IPS-20b (cell line): ENCODE results near the gene TRIM15.

Experiments used
- H3K27ac ChIP-seq: one replicate; pipeline ENCODE4 v1.5.1; 2013; ENCODE audit warnings: low read length
- H3K27me3 ChIP-seq: 2 replicates; pipeline ENCODE4 v1.6.1; 2013; ENCODE audit warnings: mild to moderate bottlenecking, low read length, inconsistent platforms; ENCODE audit not compliant: insufficient read depth
- H3K36me3 ChIP-seq: 2 replicates; pipeline ENCODE4 v1.6.1; 2013; ENCODE audit warnings: low read depth, mild to moderate bottlenecking, inconsistent platforms, low read length, moderate library complexity; ENCODE audit not compliant: insufficient read depth
- H3K4me1 ChIP-seq: 2 replicates; pipeline ENCODE4 v1.6.1; 2013; ENCODE audit warnings: mild to moderate bottlenecking, control low read depth, inconsistent platforms, low read length, moderate library complexity; ENCODE audit not compliant: insufficient read depth
- H3K4me3 ChIP-seq: 2 replicates; pipeline ENCODE4 v1.5.1; 2013; ENCODE audit warnings: mild to moderate bottlenecking, low read length, inconsistent platforms
- H3K9ac ChIP-seq: 2 replicates; pipeline ENCODE4 v1.6.1; 2013; ENCODE audit warnings: low read depth, mild to moderate bottlenecking, inconsistent platforms, low read length, moderate library complexity
- H3K9me3 ChIP-seq: 2 replicates; pipeline ENCODE4 v1.6.1; 2013; ENCODE audit warnings: mild to moderate bottlenecking, low read depth, low read length, inconsistent platforms; ENCODE audit not compliant: insufficient read depth

Gene TRIM15

DNA sequence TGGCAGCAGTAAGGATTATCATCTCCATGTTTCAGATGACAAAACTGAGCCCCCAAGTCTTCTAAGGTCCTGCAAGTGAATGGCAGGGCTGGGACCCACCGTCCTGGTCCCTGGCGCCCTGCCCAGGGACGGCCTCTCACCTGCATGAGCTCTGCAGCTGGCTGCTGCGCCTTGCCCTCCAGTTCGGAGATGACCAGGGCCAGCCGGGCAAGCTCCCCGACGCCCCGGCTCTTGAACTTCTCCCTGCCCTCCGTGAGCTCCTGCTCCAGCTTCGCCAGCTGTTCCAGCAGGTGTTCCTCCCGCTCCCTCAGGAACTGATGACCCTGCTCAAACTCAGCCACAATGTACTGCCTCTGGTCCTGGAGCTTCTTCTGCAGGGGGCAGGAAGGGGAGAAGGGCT, 33.0 kb downstream of the TRIM15 start:
- Histone ChIP-seq H3K27ac (no peak overlapping the region), H3K36me3 (peaks cover 74% of the 10 kb centered on the region), H3K4me3 (no peak overlapping the region), H3K4me1 (peaks cover 6% of the 10 kb centered on the region; the same call in 1 of the 2 replicates), H3K27me3 (no peaks in the 10 kb centered on the region), H3K9me3 (no peaks in the 10 kb centered on the region), H3K9ac (no peak overlapping the region)

DNA sequence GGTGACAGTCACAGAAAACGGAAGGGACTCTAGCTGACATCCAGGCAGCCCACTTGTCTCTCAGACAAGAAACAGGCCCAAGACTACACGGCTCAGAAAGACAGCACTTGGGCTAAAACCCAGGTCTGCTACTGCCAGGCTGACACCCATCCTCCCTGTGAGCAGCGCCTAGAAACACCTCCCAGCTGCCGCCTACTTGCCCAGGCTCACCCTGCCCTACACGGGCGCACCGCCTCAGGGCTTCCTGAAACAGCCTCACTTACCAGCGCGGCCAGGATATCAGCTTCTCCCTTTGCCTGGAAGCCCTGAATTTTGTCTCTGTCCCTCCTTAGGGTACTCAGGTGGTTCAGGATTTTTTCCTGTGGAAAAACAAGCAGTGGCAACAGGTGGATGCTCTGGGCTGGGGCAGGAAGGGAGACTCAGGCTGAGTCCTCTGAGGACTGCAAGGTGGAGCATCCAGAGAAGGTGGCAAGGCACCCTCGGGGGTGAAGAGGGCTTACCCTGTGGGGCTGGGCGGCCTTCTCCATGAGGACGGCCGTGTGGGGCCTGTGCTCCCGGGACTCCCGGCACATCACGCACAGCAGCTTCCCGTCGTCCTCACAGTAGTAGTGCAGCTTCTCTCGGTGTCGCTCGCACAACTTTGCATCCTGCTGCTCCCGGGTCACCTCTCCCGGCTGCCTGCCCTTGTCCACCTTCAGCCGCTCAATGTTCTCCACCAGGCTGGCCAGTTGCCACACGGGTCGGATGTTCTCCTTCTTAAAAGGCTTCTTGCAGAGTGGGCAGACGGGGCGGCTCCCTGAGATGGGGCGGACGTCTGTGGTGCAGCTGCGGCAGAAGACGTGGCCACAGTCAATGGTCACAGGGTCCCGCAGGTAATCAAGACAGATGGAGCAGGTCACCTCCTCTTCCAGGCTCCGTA, 35.1 kb downstream of the TRIM15 start:
- H3K9me3 ChIP-seq, result no peaks in the 10 kb centered on the region
- no peaks in the 10 kb centered on the region for H3K27me3 ChIP-seq
- peaks cover 16% of the 10 kb centered on the region for H3K4me1 ChIP-seq
- H3K36me3 ChIP-seq, result peaks cover 65% of the 10 kb centered on the region
- H3K9ac ChIP-seq, result no peak overlapping the region
- no peak overlapping the region for H3K4me3 ChIP-seq
- H3K27ac ChIP-seq, result no peak overlapping the region

DNA sequence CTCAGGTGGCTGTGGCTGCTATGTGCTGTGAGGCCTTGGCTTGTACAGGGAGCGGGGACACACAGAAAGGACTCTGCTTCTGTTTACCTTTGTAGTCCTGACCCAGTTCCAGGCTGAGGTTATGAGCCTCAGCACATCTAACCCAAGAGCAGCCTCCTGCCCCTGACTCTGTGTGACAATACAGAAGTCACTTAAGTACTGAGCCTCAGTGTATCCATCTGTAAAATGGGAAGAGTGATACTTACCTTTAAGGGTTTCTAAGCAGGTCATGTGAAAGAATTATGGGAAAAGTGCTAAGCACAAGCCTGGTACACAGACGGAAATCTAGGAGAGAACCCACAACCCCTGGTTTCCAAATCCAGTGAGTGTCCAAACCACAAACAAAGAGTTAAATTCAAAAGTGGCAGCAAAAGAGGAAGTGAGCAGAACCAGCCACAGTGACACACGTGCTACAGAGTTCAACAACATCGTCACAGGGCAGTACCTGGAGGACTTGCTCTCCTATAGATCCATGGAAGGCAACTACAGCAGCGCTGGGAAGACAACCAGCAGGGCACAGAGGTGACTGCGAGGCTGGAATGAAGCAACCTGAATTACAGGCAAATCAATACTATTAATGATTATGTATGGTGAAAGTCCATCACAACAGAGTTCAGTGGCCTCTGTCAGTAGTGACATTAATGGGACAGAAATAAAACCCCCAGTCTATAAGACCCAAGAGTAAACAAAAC, 37.4 kb downstream of the TRIM15 start:
- no peaks in the 10 kb centered on the region for H3K9me3 ChIP-seq
- H3K9ac ChIP-seq, result no peak overlapping the region
- H3K4me1 ChIP-seq, result peaks cover 19% of the 10 kb centered on the region
- H3K27ac ChIP-seq, result no peak overlapping the region
- peaks cover 48% of the 10 kb centered on the region for H3K36me3 ChIP-seq
- no peak overlapping the region for H3K4me3 ChIP-seq
- H3K27me3 ChIP-seq, result no peaks in the 10 kb centered on the region

- Histone ChIP-seq H3K9me3 (no peaks in the 10 kb centered on the region), H3K27me3 (no peaks in the 10 kb centered on the region), H3K27ac (no peak overlapping the region), H3K4me3 (no peak overlapping the region), H3K4me1 (peaks cover 23% of the 10 kb centered on the region), H3K9ac (no peak overlapping the region), H3K36me3 (peaks cover 31% of the 10 kb centered on the region)
These were observed 39.0 kb downstream of the TRIM15 start for GRCh38 chr6:30202366-30202765.

DNA sequence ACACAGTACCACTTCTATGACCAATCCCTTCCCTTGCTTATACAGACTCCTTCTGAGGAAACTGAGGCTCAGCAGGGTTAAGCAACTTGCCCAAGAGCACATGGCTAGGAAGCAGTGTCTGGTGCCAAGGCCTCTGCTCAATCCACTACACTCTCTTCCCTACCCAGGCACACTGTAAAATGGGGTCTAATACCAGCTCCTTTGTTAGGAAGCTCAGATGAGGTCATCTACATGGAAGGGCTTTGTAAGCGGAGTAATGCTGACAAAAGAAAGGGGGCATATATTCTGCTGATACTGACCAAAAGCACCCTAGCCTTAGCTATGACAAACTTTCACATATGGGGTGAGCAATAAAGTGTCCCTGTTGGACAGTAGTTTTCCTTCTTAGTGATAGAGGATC, 40.8 kb downstream of the TRIM15 start:
- no peaks in the 10 kb centered on the region for H3K9me3 ChIP-seq
- no peak overlapping the region for H3K4me3 ChIP-seq
- H3K9ac ChIP-seq, result no peak overlapping the region
- no peaks in the 10 kb centered on the region for H3K27me3 ChIP-seq
- H3K4me1 ChIP-seq, result peaks cover 30% of the 10 kb centered on the region
- no peak overlapping the region for H3K27ac ChIP-seq
- peaks cover 19% of the 10 kb centered on the region for H3K36me3 ChIP-seq

DNA sequence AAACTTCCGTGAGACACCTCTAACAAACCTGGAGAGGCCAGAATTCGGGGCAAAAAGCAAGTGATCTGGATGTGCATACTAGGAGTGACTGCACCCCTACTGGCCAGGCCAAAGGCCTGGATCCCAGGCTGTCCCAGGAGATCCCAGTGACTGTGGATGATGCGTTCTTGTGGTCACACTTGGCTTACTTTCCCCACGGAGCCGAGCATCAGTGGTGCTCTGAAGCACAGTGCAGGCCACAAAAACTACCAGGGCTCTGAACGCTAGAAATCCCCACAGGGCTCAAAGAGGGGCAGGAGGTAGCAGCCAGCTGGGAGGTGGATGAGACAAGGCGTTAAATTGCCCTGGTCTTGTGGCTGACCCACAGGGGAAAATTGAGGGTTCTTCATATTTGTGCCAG, 42.8 kb downstream of the TRIM15 start:
- no peak overlapping the region for H3K9ac ChIP-seq
- no peaks in the 10 kb centered on the region for H3K9me3 ChIP-seq
- H3K36me3 ChIP-seq, result 0 out of 2 replicates have a peak, but pooled peaks cover 12% of the 10 kb centered on the region
- peaks cover 37% of the 10 kb centered on the region for H3K4me1 ChIP-seq
- no peak overlapping the region for H3K4me3 ChIP-seq
- no peaks in the 10 kb centered on the region for H3K27me3 ChIP-seq
- H3K27ac ChIP-seq, result no peak overlapping the region

DNA sequence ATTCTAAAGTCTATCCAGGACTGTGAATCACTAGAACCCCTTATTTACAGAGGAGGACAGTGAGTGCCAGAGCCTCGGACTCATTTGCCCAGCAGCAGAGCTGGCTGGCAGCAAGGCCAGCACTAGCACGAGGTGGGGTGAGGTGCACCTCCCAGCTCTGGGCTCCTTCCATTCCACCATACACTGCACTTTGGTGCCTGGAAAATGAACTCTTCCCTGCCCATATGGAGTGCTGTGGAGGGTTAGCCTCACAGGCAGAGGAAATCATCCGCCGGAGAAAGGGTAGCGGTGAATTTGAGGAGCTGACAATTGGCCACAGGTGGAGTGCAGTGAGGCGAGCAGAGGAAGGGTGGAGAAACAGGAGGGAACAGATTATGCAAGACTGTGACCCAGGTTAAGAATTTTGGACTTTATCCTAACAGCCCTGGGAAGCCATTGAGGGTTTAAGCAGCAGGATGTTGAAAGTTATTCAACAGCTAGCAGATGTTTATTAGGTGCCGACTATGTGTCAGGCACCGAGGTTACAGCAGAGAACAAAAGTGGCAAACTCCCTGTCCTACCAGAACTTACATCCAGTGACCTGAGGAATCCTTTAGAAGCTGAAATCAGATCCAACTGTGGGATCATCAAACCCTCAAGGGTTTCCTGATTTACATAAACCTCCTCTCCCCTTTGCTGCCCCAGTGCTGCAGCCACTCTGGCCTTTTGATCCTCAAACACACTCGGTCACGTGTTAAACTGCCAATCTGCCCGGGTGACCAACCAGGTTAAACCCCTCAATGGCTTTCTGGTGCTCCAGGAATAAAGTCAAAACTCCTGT, 43.7 kb downstream of the TRIM15 start:
- peaks cover 37% of the 10 kb centered on the region for H3K4me1 ChIP-seq

GRCh38 chr6:30207619-30208295, 44.4 kb downstream of the TRIM15 start:
- no peak overlapping the region for H3K9ac ChIP-seq

More for the DNA sequence above, 43.7 kb downstream of the TRIM15 start:
- peak overlapping the region; percentile 15; the same call in 1 of the 2 replicates for H3K4me3 ChIP-seq
- no peaks in the 10 kb centered on the region for H3K9me3 ChIP-seq
- H3K27me3 ChIP-seq, result no peaks in the 10 kb centered on the region
- no peak overlapping the region for H3K27ac ChIP-seq
- H3K36me3 ChIP-seq, result 0 out of 2 replicates have a peak, but pooled peaks cover 12% of the 10 kb centered on the region
- H3K9ac ChIP-seq, result no peak overlapping the region

GRCh38 chr6:30211306-30211705, 48.0 kb downstream of the TRIM15 start:
- Histone ChIP-seq H3K4me3 (0 out of 2 replicates have a peak overlapping the region, but pooled peaks have one; percentile 97), H3K27me3 (peaks cover 9% of the 10 kb centered on the region; the same call in 1 of the 2 replicates), H3K36me3 (0 out of 2 replicates have a peak, but pooled peaks cover 12% of the 10 kb centered on the region), H3K9me3 (no peaks in the 10 kb centered on the region), H3K27ac (no peak overlapping the region), H3K4me1 (peaks cover 26% of the 10 kb centered on the region), H3K9ac (no peak overlapping the region)

More at GRCh38 chr6:30207619-30208295, 44.4 kb downstream of the TRIM15 start:
- Histone ChIP-seq H3K27me3 (no peaks in the 10 kb centered on the region), H3K4me3 (no peak overlapping the region), H3K9me3 (no peaks in the 10 kb centered on the region), H3K36me3 (0 out of 2 replicates have a peak, but pooled peaks cover 12% of the 10 kb centered on the region), H3K27ac (no peak overlapping the region), H3K4me1 (peaks cover 32% of the 10 kb centered on the region)

- 0 out of 2 replicates have a peak, but pooled peaks cover 12% of the 10 kb centered on the region for H3K36me3 ChIP-seq
- peak overlapping the region; percentile 96; the same call in 1 of the 2 replicates for H3K9ac ChIP-seq
- H3K27me3 ChIP-seq, result peaks cover 9% of the 10 kb centered on the region; the same call in 1 of the 2 replicates
- no peaks in the 10 kb centered on the region for H3K9me3 ChIP-seq
- H3K27ac ChIP-seq, result no peak overlapping the region
- H3K4me3 ChIP-seq, result peak overlapping the region; percentile 97
- peaks cover 24% of the 10 kb centered on the region for H3K4me1 ChIP-seq
These were observed 48.6 kb downstream of the TRIM15 start for GRCh38 chr6:30211899-30212298.
